Uterus (tissue), 4 donors: ENCODE results near the gene DAZL. TPM values are rescaled to one million over a fixed set of nuclear protein-coding genes. Genes with fewer than 3 reads are reported as not detected.

Experiments
- DNase-seq, 2 donors: peaks; one replicate each; pipeline ENCODE4 v3.0.0-alpha.2; 2019 to 2020
- H3K27ac ChIP-seq, 2 donors: fragments of 200-600 bp; sonication (generic); 1 replicate in 1 of 2; 2 replicates in 1 of 2; pipeline ENCODE4 v1.5.1; 2016 to 2018
- H3K27me3 ChIP-seq, 2 donors: fragments of 200-600 bp; sonication (generic); one replicate each; pipeline ENCODE4 v1.5.1; 2018 to 2019; ENCODE audit warnings: control low read depth in 1 of 2
- H3K36me3 ChIP-seq, 2 donors: fragments of 200-600 bp; sonication (generic); one replicate each; pipeline ENCODE4 v1.5.1; 2019; ENCODE audit warnings: control low read depth in 1 of 2
- H3K4me1 ChIP-seq, 2 donors: fragments of 200-600 bp; sonication (generic); one replicate each; pipeline ENCODE4 v1.5.1; 2018 to 2019; ENCODE audit warnings: control low read depth in 1 of 2
- H3K4me3 ChIP-seq, 2 donors: fragments of 200-600 bp; sonication (generic); 1 replicate in 1 of 2; 2 replicates in 1 of 2; pipeline ENCODE4 v1.5.1; 2018 to 2019; ENCODE audit warnings: mild to moderate bottlenecking in 1 of 2
- H3K9me3 ChIP-seq, 2 donors: fragments of 200-600 bp; sonication (generic); one replicate each; pipeline ENCODE4 v1.5.1; 2019; ENCODE audit warnings: control low read depth in 1 of 2
- POLR2A ChIP-seq, 2 donors: fragments of 450-650 bp; IDR thresholded peaks; one replicate each; pipeline ENCODE4 v1.6.1; 2016; ENCODE audit warnings: antibody characterized with exemption in 2 of 2, mild to moderate bottlenecking in 1 of 2, moderate library complexity in 1 of 2
- intact Hi-C: fragments of 100-400 bp; cut with DNase I; formaldehyde crosslinking; loops from one replicate; pipeline ENCODE4 v1.15.1; 2023; ENCODE audit warnings: low total_unique reads
- total RNA-seq, 4 donors: library from RNA; depleted of rRNA in 3 of 4; stranded (reverse); fragments of >200 nt in 3 of 4; gene quantifications; one replicate each; pipeline versions ENCODE4 v1.1.0 to v1.2.4, GENCODE V29; 2014 to 2023
- TF ChIP-seq, protein P1 (sequence below), 4 experiments: fragments of 200-600 bp in 2 of 4; fragments of 450-650 bp in 2 of 4; sonication (generic) in 2 of 4; IDR thresholded peaks; one replicate each; pipeline ENCODE4 v1.5.1; 2016 to 2019; ENCODE audit warnings: antibody characterized with exemption in 4 of 4, mild to moderate bottlenecking in 2 of 4, moderate library complexity in 1 of 4
- donor health status: DM: yes; HTN: yes; CAD: no.

DAZL gene, protein sequence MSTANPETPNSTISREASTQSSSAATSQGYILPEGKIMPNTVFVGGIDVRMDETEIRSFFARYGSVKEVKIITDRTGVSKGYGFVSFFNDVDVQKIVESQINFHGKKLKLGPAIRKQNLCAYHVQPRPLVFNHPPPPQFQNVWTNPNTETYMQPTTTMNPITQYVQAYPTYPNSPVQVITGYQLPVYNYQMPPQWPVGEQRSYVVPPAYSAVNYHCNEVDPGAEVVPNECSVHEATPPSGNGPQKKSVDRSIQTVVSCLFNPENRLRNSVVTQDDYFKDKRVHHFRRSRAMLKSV
- total RNA-seq, result under 1 TPM in 1 of 4 donors, not detected in 3; 0.21 TPM

DNA sequence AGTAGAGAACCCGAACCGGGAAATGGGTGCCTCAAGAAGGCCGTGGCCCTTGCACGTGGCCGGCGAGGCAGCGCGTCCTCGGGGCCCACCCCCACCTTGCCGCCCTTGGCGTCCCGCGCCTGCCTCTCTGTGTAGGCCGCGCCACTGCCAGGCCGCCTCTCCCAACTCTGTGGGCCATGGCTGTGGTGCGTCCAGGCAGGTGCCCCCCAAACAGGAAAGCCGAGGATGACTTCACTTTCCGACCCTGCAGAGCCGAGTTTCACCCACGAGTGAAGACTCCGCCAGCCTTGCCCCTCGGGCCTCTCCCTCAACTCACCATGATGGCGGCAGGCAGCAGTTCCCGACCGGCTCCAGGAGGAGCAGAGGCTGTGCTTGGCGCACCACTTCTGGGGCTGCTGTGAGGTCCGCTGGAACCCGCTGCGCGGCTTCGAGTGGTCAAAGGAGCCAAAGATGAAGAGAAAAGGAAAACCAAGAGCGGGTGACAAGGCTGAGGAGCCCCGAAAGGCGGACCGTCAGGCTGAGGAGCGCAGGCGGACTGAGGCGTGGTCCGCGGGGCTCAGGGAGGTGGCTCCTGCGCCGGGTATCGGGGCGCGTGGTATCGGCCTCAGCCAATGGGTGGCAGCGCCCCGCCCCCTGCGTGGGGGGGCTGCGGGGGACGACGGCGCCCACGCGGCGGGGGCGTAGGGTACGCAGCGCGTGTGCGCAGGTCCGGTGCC lies at the start of gene DAZL:
DAZL (minus strand) TSS at position 537 of the 716 bp plus-strand sequence; CDS start at position 319, 218 bp downstream.
- no peaks in the 10 kb centered on the region for H3K4me1 ChIP-seq
- no peak within 1 kb of the TSS for H3K4me3 ChIP-seq
- intact Hi-C loops, result no loop called here
- DNase-seq, result no peak
- no peak within 1 kb of the TSS for H3K27ac ChIP-seq
- TF ChIP-seq, protein P1, sequence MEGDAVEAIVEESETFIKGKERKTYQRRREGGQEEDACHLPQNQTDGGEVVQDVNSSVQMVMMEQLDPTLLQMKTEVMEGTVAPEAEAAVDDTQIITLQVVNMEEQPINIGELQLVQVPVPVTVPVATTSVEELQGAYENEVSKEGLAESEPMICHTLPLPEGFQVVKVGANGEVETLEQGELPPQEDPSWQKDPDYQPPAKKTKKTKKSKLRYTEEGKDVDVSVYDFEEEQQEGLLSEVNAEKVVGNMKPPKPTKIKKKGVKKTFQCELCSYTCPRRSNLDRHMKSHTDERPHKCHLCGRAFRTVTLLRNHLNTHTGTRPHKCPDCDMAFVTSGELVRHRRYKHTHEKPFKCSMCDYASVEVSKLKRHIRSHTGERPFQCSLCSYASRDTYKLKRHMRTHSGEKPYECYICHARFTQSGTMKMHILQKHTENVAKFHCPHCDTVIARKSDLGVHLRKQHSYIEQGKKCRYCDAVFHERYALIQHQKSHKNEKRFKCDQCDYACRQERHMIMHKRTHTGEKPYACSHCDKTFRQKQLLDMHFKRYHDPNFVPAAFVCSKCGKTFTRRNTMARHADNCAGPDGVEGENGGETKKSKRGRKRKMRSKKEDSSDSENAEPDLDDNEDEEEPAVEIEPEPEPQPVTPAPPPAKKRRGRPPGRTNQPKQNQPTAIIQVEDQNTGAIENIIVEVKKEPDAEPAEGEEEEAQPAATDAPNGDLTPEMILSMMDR (IDR thresholded peaks at IDR 0.05), result no peak
- no peaks in the 10 kb centered on the region for H3K27me3 ChIP-seq
- no peaks in the 10 kb centered on the region for H3K9me3 ChIP-seq
- no peaks in the 10 kb centered on the region for H3K36me3 ChIP-seq

DNA sequence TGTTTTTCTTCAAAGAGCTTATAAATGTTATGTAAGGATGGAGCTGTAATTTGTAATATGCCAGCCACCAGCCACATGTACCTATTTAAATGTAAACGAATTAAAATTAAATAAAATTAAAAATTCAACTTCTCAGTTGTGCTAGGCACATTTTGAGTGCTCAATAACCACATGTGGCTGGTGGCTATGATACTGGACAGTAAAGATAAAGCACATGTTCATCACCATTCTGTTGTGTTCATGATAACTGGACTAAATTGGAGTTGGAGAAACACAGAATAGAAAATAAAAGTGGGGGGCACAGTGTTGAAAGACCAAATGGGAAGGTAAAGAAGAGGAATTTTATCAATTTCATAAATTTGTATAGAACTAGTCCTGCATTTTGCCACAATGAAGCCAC lies 49.8 kb upstream of the DAZL start:
- Histone ChIP-seq H3K36me3 (no peaks in the 10 kb centered on the region), H3K27me3 (no peaks in the 10 kb centered on the region), H3K4me1 (no peaks in the 10 kb centered on the region), H3K4me3 (no peak overlapping the region), H3K9me3 (no peaks in the 10 kb centered on the region), H3K27ac (no peak overlapping the region)
- intact Hi-C loops, result no loop called here
- DNase-seq, result no peak
- TF ChIP-seq, protein P1 (IDR thresholded peaks at IDR 0.05), result no peak
- TF ChIP-seq POLR2A (IDR thresholded peaks at IDR 0.05), result no peak

GRCh38 chr3:16653712-16654111 lies 48.5 kb upstream of the DAZL start:
- H3K9me3 ChIP-seq, result no peaks in the 10 kb centered on the region
- intact Hi-C loops, result no loop called here
- H3K4me1 ChIP-seq, result no peaks in the 10 kb centered on the region
- H3K4me3 ChIP-seq, result no peak overlapping the region
- no peak overlapping the region for H3K27ac ChIP-seq
- DNase-seq, result no peak
- H3K36me3 ChIP-seq, result no peaks in the 10 kb centered on the region
- H3K27me3 ChIP-seq, result no peaks in the 10 kb centered on the region
- no peak for TF ChIP-seq POLR2A (IDR thresholded peaks at IDR 0.05)
- TF ChIP-seq, protein P1 (IDR thresholded peaks at IDR 0.05), result no peak

DNA sequence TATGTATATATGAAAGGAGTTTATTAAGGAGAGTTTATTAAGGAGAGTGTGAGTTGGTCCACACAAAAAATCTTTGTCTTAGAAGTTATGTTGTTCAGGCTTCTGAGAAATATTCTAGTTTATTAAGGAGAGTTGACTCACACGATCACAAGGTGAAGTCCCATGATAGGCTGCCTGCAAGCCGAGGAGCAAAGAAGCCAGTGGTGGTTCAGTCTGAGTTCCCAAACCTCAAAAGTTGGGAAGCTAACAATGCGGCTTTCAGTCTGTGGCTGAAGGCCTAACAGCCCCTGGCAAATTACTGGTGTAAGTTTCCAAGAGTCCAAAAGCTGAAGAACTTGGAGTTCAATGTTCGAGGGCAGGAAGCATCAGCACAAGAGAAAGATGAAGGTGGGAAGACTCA lies 42.4 kb upstream of the DAZL start:
- no peaks in the 10 kb centered on the region for H3K36me3 ChIP-seq
- TF ChIP-seq, protein P1 (IDR thresholded peaks at IDR 0.05), result no peak
- TF ChIP-seq POLR2A (IDR thresholded peaks at IDR 0.05), result no peak
- intact Hi-C loops, result no loop called here
- H3K27ac ChIP-seq, result no peak overlapping the region
- H3K27me3 ChIP-seq, result no peaks in the 10 kb centered on the region
- no peak for DNase-seq
- H3K4me1 ChIP-seq, result no peaks in the 10 kb centered on the region
- H3K9me3 ChIP-seq, result no peaks in the 10 kb centered on the region
- no peak overlapping the region for H3K4me3 ChIP-seq

GRCh38 chr3:16639806-16640205 lies 34.6 kb upstream of the DAZL start:
- no peak for TF ChIP-seq POLR2A (IDR thresholded peaks at IDR 0.05)
- TF ChIP-seq, protein P1 (IDR thresholded peaks at IDR 0.05), result no peak
- Histone ChIP-seq H3K9me3 (no peaks in the 10 kb centered on the region), H3K4me1 (no peaks in the 10 kb centered on the region), H3K4me3 (no peak overlapping the region), H3K36me3 (no peaks in the 10 kb centered on the region), H3K27me3 (no peaks in the 10 kb centered on the region), H3K27ac (no peak overlapping the region)
- intact Hi-C loops, result no loop called here
- no peak for DNase-seq
